K562 (cell line): ENCODE data around the gene PYM1. TPM values are rescaled to one million over a fixed set of nuclear protein-coding genes. Genes with fewer than 3 reads are reported as not detected.

Source experiments
- ADNP ChIP-seq: fragments of 200-800 bp; sonication (Bioruptor generic); IDR thresholded peaks from 2 replicates; pipeline ENCODE4 v1.6.1; 2016; ENCODE audit warnings: missing genetic modification characterization, missing compliant biosample characterization
- ERF ChIP-seq: fragments of 450-650 bp; formaldehyde crosslinking; IDR thresholded peaks from 2 replicates; pipeline ENCODE4 v1.4.0; 2020; ENCODE audit warnings: mild to moderate bottlenecking, mixed read lengths
- ETV1 ChIP-seq: fragments of 450-650 bp; conservative IDR thresholded peaks from 2 replicates; pipeline ENCODE4 v1.6.1; 2016; ENCODE audit warnings: missing genetic modification characterization, control low read depth, low read depth, missing compliant biosample characterization
- MAFG ChIP-seq: fragments of 450-650 bp; conservative IDR thresholded peaks from 2 replicates; pipeline ENCODE4 v1.6.1; 2016; ENCODE audit warnings: missing genetic modification characterization, missing compliant biosample characterization
- NCOA2 ChIP-seq, 2 experiments: fragments of 450-650 bp; IDR thresholded peaks; 2 replicates each; pipeline ENCODE4 v1.6.1; 2018; ENCODE audit warnings: mild to moderate bottlenecking in 2 of 2, moderate library complexity in 1 of 2; ENCODE audit not compliant: partially characterized antibody in 2 of 2
- SMARCA5 ChIP-seq: fragments of 450-650 bp; IDR thresholded peaks from 2 replicates; pipeline ENCODE4 v1.6.1; 2016
- ZEB2 ChIP-seq: fragments of 450-650 bp; IDR thresholded peaks from 2 replicates; pipeline ENCODE4 v1.6.1; 2016
- ZKSCAN1 ChIP-seq: fragments of 150-350 bp; IDR thresholded peaks from 2 replicates; pipeline ENCODE4 v1.6.1; 2016; ENCODE audit warnings: low read depth, low read length
- ZNF165 ChIP-seq: fragments of 250-450 bp; sonication (Bioruptor Pico); IDR thresholded peaks from 2 replicates; pipeline ENCODE4 v1.4.0; 2020; ENCODE audit warnings: borderline replicate concordance
- ZNF507 ChIP-seq: conservative IDR thresholded peaks from 2 replicates; pipeline ENCODE4 v1.6.1; 2017; ENCODE audit warnings: missing genetic modification characterization, missing compliant biosample characterization
- polyA plus RNA-seq, 8 experiments: library from polyadenylated mRNA; depleted of rRNA in 4 of 8; stranded (reverse) in 5 of 8; unstranded in 3 of 8; fragments of >200 nt; fragmentation: Nextera tagmentation in 2 of 8; fragmentation: Illumina TruSeq in 1 of 8; extraction: Ambion mirVana in 2 of 8; extraction: Trizol in 1 of 8; gene quantifications; 2 replicates each; pipeline versions ENCODE4 v1.2.1 to v1.2.3, GENCODE V29; 2011 to 2014; ENCODE audit warnings: inconsistent platforms in 1 of 8, missing spikeins in 1 of 8
- total RNA-seq, 7 experiments: library from RNA; depleted of rRNA in 6 of 7; stranded (reverse); fragments of >200 nt in 6 of 7; fragmentation: Illumina TruSeq in 2 of 7; extraction: Trizol in 2 of 7; gene quantifications; 2 replicates each; pipeline versions ENCODE4 v1.2.1 to v1.2.3, GENCODE V29; 2011 to 2021; ENCODE audit warnings: low replicate concordance in 1 of 7
- TF ChIP-seq, protein P1 (sequence below): fragments of 250-450 bp; sonication (Bioruptor Pico); IDR thresholded peaks from 2 replicates; pipeline ENCODE4 v1.8.0; 2022; ENCODE audit warnings: inconsistent platforms
- TF ChIP-seq, protein P2 (sequence below): sonication (generic); formaldehyde crosslinking; IDR thresholded peaks from 2 replicates; pipeline ENCODE4 v1.8.1; 2023; ENCODE audit warnings: missing genetic modification reagents, mild to moderate bottlenecking, borderline replicate concordance
- TF ChIP-seq, protein P3 (sequence below): fragments of 450-650 bp; IDR thresholded peaks from 2 replicates; pipeline ENCODE4 v1.6.1; 2016; ENCODE audit warnings: antibody characterized with exemption
- TF ChIP-seq, protein P4 (sequence below): sonication (generic); formaldehyde crosslinking; IDR thresholded peaks from 2 replicates; pipeline ENCODE4 v1.8.0; 2023; ENCODE audit warnings: missing genetic modification reagents, mild to moderate bottlenecking, borderline replicate concordance

The PYM1 gene
- total and polyA plus RNA-seq, 9 of the 15 experiments (the other 6 are each of a cell fraction or from before 2014, with no cell fraction given): 29.0 to 51.3 (median 34.1) TPM

DNA sequence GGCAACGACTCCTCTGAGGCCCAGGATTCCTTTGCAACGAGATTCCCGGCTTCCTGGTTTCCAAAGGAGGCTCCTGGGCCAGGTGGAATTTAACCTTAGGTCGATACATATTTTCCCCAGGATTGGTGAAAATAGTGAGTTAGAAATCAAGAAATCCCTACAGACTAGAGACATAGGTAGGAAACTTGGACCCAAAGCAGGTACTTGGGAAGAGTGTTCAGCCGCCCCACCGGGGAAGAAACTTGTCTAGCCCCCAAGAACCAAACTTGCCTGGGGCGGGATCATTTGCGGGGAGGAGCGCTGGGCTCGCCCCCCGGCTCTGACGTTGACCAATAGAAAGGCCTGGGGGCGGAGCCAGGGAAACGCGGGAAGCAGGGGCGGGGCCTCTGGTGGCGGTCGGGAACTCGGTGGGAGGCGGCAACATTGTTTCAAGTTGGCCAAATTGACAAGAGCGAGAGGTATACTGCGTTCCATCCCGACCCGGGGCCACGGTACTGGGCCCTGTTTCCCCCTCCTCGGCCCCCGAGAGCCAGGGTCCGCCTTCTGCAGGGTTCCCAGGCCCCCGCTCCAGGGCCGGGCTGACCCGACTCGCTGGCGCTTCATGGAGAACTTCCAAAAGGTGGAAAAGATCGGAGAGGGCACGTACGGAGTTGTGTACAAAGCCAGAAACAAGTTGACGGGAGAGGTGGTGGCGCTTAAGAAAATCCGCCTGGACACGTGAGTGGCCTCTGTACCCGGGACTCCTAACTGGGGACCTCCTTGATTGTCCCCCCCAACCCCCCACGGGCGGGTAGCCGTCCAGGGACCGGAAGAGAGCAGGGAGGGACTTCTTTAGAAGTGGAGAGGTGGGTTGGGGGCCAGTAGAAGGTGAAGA lies 39.0 kb upstream of the PYM1 start, which contains the start of gene CDK2 (continued):
- TF ChIP-seq, protein P1, sequence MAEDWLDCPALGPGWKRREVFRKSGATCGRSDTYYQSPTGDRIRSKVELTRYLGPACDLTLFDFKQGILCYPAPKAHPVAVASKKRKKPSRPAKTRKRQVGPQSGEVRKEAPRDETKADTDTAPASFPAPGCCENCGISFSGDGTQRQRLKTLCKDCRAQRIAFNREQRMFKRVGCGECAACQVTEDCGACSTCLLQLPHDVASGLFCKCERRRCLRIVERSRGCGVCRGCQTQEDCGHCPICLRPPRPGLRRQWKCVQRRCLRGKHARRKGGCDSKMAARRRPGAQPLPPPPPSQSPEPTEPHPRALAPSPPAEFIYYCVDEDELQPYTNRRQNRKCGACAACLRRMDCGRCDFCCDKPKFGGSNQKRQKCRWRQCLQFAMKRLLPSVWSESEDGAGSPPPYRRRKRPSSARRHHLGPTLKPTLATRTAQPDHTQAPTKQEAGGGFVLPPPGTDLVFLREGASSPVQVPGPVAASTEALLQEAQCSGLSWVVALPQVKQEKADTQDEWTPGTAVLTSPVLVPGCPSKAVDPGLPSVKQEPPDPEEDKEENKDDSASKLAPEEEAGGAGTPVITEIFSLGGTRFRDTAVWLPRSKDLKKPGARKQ (CRISPR knock-in tag): no peak
- TF ChIP-seq ZNF507 (tag): no peak
- no peak for TF ChIP-seq ZEB2
- TF ChIP-seq, protein P2, sequence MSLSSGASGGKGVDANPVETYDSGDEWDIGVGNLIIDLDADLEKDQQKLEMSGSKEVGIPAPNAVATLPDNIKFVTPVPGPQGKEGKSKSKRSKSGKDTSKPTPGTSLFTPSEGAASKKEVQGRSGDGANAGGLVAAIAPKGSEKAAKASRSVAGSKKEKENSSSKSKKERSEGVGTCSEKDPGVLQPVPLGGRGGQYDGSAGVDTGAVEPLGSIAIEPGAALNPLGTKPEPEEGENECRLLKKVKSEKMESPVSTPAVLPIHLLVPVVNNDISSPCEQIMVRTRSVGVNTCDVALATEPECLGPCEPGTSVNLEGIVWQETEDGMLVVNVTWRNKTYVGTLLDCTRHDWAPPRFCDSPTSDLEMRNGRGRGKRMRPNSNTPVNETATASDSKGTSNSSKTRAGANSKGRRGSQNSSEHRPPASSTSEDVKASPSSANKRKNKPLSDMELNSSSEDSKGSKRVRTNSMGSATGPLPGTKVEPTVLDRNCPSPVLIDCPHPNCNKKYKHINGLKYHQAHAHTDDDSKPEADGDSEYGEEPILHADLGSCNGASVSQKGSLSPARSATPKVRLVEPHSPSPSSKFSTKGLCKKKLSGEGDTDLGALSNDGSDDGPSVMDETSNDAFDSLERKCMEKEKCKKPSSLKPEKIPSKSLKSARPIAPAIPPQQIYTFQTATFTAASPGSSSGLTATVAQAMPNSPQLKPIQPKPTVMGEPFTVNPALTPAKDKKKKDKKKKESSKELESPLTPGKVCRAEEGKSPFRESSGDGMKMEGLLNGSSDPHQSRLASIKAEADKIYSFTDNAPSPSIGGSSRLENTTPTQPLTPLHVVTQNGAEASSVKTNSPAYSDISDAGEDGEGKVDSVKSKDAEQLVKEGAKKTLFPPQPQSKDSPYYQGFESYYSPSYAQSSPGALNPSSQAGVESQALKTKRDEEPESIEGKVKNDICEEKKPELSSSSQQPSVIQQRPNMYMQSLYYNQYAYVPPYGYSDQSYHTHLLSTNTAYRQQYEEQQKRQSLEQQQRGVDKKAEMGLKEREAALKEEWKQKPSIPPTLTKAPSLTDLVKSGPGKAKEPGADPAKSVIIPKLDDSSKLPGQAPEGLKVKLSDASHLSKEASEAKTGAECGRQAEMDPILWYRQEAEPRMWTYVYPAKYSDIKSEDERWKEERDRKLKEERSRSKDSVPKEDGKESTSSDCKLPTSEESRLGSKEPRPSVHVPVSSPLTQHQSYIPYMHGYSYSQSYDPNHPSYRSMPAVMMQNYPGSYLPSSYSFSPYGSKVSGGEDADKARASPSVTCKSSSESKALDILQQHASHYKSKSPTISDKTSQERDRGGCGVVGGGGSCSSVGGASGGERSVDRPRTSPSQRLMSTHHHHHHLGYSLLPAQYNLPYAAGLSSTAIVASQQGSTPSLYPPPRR (CRISPR knock-in tag): no peak
- no peak for TF ChIP-seq ADNP (tag)
- TF ChIP-seq ZNF165 (CRISPR knock-in tag): no peak
- peak; percentile 59 for TF ChIP-seq ETV1
- TF ChIP-seq SMARCA5: no peak
- no peak for TF ChIP-seq ZKSCAN1
- TF ChIP-seq, protein P3, sequence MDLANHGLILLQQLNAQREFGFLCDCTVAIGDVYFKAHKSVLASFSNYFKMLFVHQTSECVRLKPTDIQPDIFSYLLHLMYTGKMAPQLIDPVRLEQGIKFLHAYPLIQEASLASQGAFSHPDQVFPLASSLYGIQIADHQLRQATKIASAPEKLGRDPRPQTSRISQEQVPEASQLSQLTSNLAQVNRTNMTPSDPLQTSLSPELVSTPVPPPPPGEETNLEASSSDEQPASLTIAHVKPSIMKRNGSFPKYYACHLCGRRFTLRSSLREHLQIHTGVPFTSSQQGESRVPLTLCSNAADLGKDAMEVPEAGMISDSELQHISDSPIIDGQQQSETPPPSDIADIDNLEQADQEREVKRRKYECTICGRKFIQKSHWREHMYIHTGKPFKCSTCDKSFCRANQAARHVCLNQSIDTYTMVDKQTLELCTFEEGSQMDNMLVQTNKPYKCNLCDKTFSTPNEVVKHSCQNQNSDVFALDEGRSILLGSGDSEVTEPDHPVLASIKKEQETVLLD: no peak
- TF ChIP-seq, protein P4, sequence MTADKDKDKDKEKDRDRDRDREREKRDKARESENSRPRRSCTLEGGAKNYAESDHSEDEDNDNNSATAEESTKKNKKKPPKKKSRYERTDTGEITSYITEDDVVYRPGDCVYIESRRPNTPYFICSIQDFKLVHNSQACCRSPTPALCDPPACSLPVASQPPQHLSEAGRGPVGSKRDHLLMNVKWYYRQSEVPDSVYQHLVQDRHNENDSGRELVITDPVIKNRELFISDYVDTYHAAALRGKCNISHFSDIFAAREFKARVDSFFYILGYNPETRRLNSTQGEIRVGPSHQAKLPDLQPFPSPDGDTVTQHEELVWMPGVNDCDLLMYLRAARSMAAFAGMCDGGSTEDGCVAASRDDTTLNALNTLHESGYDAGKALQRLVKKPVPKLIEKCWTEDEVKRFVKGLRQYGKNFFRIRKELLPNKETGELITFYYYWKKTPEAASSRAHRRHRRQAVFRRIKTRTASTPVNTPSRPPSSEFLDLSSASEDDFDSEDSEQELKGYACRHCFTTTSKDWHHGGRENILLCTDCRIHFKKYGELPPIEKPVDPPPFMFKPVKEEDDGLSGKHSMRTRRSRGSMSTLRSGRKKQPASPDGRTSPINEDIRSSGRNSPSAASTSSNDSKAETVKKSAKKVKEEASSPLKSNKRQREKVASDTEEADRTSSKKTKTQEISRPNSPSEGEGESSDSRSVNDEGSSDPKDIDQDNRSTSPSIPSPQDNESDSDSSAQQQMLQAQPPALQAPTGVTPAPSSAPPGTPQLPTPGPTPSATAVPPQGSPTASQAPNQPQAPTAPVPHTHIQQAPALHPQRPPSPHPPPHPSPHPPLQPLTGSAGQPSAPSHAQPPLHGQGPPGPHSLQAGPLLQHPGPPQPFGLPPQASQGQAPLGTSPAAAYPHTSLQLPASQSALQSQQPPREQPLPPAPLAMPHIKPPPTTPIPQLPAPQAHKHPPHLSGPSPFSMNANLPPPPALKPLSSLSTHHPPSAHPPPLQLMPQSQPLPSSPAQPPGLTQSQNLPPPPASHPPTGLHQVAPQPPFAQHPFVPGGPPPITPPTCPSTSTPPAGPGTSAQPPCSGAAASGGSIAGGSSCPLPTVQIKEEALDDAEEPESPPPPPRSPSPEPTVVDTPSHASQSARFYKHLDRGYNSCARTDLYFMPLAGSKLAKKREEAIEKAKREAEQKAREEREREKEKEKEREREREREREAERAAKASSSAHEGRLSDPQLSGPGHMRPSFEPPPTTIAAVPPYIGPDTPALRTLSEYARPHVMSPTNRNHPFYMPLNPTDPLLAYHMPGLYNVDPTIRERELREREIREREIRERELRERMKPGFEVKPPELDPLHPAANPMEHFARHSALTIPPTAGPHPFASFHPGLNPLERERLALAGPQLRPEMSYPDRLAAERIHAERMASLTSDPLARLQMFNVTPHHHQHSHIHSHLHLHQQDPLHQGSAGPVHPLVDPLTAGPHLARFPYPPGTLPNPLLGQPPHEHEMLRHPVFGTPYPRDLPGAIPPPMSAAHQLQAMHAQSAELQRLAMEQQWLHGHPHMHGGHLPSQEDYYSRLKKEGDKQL (CRISPR knock-in tag): no peak
- TF ChIP-seq MAFG (tag): no peak
- no peak for TF ChIP-seq ERF (CRISPR knock-in tag)
- no peak for TF ChIP-seq NCOA2 (IDR thresholded peaks at IDR 0.05; ENCODE audit: partially characterized antibody in 2 of 2)
